HG02885 (cell line): ENCODE measurements around the gene BEND4.
A peak's percentile ranks its signal among the peaks of the same experiment; 100 is the strongest.

Source experiments
- ATAC-seq: cut with Tn5 transposase; IDR thresholded peaks from one replicate; pipeline ENCODE4 v1.9.1; 2021; ENCODE audit warnings: mild to moderate bottlenecking; ENCODE audit not compliant: unreplicated experiment, poor library complexity

Gene BEND4

DNA sequence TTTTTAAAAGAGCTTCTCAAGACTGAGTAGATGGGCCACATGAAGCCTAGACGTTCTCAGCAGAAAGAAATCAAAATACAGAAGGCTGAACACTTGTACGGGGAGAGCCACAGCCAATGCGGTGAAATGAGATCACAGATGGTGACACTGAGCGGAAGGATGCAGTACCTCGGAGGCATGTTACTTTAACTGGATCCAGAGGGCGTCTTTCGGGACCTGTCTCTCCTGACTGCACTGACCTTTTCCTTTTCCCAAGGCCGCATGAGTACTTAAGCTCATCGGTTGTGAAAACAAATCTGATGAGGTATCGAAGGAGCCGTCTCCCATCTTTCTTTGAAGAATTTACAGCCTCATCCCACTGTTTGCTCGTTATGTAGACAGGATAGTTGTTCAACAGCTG lies 32.6 kb downstream of the BEND4 start:
- no peak for ATAC-seq

DNA sequence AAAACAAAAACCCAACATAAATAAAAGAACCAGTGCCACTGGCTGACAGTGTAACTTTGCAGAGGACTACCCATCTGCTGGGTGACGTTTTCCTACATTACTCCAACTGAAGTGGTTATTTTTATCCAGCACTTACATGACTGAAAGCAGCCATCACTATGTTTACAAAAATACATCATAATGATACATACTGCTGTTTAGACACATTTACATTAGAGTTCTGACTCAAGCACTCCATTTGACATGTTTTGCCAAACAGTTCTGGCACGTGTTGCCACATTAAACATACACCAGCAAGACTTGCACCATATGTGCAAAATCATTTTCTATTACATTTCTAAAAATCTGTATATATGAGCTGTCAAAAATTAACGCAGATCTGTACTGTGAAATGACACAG lies 39.6 kb downstream of the BEND4 start:
- no peak for ATAC-seq

DNA sequence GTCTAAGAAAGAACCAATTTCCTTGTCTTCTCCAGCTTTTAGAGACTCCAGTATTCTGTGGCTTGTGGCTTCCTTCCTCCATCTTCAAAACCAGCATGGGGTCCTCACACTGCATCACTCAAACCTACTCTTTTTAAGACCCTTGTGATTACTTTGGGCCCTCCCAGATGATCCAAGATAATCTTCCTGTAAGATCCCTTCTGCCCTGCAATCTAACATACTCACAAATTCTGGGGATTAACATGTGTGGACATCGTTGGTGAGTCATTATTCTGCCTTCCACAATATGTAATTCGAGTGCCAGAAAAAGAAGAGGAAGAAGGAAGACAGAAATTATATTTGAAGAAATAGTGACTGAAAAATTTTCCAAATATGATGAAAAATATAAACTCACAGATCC lies 47.9 kb downstream of the BEND4 start:
- ATAC-seq, result no peak

DNA sequence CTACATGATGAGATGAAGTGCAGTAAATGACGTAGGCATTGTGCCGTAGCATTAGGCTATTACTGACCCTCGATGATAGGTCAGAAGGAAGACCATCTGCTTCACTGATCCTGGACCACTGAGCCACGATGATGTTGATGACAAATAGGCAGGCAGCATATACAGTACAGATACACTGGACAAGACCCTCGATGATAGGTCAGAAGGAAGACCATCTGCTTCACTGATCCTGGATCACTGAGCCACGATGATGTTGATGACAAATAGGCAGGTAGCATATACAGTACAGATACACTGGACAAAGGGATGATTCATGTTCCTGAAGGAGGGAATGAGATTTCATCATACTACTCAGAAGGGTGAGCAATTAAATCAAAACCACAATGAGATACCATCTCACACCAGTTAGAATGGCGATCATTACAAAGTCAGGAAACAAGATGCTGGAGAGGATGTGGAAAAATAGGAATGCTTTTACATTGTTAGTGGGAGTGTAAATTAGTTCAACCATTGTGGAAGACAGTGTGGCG lies 50.9 kb downstream of the BEND4 start:
- ATAC-seq, result no peak

DNA sequence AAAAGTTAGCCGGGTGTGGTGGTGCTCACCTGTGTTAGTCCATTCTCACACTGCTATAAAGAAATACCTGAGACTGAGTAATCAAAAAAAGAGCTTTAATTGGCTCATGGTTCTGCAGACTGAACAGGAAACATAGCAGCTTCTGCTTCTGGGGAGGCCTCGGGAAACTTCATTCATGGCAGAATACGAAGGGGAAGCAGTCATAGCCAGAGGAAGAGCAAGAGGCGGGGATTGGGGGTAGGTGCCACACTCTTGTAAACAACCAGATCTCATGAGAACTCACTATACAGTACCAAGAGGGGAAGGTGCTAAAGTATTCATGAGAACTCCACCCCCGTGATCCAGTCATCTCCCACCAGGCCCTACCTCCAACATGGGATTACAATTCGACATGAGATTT lies 64.1 kb downstream of the BEND4 start:
- no peak for ATAC-seq

DNA sequence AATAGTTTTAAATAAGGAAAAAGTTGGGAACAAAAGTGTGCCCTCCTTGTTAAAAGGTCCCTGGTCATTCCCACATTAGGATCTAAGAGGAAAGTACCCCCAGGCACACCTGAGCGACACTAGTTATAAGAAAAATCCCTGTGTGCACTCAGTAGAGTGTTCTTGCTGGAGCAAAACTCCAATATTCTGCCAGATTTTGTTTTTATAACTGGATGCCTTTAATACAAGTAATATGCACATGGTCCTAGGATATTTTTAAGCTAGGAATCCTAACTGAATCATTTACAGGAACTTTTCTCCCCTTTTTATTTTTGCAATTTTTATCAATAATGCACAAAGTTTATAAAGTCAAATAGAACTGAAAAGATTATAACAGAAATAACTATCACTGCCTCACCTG lies 68.6 kb downstream of the BEND4 start:
- ATAC-seq, result no peak

DNA sequence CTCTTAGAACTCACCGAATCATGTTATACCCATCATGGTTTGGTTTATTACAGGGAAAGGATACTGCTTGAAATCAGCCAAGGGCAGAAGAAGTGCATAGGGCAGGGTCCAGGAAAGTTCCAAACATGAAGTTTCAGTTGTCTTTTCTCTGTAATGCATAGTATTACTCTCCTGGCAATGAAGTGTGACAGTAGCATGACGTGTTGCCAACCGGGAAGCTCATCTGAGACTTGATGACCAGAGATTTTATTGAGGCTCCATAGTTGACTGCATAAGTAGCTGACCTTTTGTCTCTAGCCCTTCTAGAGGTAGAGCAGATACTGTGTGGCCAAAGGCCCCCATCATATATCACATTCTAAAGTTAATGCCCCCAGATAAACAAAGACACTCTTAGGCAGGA lies 72.1 kb downstream of the BEND4 start:
- peak; percentile 50 for ATAC-seq

DNA sequence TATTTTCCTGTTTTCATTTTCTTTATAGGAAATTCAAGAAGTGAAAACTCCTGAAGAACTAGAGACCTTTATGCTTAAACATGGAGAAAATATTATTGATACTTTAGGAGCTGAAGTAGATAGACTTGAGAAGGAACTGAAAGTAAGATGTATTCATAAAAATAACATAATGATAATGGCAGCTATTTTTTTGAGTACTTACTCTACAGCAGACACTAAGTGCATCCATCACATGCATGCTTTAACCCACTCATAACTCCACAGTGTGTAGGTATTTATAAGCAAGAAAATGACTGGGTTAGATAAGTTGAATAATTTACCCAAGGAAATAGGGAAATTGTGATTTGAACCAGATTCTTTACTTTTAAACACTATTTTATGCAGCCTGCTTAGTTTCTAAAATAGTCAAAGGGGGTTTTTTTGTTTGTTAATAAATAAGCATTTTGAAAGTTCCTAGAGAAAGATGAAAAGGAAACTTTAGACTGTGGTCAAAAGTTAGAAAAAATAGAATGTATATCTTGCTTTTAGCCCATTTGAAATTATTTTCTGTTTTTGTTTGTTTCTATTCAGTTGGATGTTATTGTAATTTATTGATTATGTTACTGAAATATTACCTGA lies 74.2 kb downstream of the BEND4 start:
- ATAC-seq, result peak; percentile 94

DNA sequence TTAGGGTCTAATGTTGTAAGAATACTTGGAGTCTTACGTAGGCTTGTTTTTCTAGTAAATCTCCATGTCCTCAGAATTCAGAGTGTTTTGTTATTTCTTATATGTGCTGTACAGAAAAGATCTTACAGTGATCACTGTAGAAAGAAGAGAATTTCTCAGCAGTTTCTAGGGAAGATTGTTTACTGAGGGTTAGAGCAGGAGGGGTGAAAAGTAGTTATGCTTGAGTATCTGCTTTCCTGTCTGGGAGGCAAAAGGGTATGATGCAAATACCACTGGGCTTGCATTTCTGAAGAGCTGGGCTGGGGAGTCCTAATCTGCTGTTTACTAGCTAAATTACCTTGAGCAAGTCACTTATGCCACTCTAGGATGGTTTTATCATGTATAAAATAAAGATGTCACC lies 78.2 kb downstream of the BEND4 start:
- no peak for ATAC-seq

DNA sequence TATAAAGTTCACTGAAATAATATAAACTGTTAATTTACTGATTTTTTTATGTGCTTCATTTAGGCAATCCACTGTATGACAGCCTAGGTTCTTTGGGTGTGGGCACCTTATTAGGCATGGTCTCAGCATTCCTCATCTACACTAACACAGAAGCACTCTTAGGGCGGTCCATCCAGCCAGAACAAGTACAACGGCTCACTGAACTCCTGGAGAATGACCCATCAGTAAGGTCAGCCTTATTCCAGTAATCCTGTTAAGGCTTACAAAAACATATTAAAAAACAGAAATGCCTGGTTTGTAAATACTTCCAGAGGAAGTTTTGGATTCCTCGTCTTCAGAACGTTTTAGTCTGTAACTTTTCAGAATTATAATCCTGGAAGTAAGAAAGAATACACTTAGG lies 82.0 kb downstream of the BEND4 start:
- ATAC-seq, result no peak

DNA sequence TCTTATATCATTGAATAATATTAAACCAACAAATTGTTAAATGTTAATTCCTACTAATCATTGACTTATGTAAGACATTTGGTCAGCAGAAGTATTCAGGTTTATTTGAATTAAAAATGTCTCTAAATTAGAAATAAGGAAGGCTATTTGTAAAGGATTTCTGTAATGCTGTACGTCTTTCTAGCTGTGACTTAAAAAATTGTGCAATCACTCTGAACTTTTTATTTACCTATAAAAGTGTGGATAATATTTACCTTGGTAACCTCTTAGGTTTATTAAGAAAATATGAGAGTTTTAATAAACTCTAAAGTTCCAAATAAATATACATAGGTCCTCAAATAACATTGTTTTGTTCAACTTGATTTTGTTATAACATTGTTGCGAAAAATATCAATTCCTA lies 85.2 kb downstream of the BEND4 start:
- ATAC-seq, result no peak

DNA sequence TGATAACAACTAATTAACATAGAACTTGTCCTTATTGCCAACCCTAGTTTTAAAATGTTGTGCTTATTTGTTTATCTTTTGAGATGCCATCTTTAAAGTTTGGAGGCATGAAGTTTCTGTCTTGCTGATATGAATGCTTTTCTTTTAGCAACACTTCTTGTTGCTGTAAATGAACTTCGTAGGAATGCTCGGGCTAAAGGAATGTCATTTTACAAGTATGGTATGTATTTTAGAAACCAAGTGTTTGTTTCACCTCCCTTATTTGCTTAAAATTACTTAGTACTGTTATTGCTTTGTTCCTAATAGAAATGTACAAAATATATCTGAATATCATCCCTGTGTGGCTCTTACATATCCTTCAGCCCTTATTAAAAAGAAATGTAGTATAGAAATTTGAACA lies 86.1 kb downstream of the BEND4 start:
- ATAC-seq, result no peak
